HG03280 (cell line): ENCODE results near the gene PCDHGA1.
"Not testable (repeated sequence)": the region's sequence is repeated elsewhere in the genome, so short reads cannot be mapped to it uniquely, and the experiment has no call there.

Experiments used
- ATAC-seq: cut with Tn5 transposase; IDR thresholded peaks from one replicate; pipeline ENCODE4 v1.9.1; 2021; ENCODE audit warnings: mild to moderate bottlenecking, moderate library complexity; ENCODE audit not compliant: unreplicated experiment

PCDHGA1 gene

DNA sequence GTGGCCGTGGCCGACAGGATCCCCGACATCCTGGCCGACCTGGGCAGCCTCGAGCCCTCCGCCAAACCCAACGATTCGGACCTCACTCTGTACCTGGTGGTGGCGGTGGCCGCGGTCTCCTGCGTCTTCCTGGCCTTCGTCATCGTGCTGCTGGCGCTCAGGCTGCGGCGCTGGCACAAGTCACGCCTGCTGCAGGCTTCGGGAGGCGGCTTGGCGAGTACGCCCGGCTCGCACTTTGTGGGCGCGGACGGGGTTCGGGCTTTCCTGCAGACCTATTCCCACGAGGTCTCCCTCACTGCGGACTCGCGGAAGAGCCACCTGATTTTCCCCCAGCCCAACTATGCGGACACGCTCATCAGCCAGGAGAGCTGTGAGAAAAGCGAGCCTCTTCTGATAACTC lies 15.7 kb downstream of the PCDHGA1 start:
- ATAC-seq, result not testable (repeated sequence)

DNA sequence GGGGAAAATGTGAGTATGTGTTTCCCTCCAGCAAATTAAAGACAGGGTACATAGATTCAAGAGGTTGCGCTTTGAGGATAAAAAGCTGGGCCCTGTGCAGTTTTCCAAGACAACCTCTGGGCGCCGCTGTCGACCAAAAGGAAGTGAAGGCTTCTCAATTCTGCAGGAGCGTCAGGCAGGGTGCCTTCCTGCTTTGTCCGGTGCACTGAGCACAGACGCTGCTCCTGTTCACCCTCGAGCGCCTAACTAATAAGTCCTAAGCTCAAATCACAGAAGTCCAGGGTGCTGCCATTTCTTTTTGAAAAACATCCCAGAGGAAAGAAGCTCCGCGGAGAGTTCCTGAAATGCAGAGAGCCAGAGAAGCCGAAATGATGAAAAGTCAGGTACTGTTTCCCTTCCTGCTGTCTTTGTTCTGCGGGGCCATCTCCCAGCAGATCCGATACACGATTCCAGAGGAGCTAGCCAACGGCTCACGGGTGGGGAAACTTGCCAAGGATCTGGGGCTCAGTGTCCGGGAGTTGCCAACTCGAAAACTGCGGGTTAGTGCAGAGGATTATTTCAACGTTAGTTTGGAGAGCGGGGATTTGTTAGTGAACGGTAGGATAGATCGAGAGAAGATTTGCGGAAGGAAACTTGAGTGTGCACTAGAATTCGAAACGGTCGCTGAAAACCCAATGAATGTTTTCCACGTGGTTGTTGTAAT lies 19.8 kb downstream of the PCDHGA1 start, which contains the start of gene PCDHGB1:
Gene PCDHGB1, plus strand, starts transcription at position 183 of the 703 bp plus-strand sequence. Its CDS starts 162 bp downstream, at position 345.
- ATAC-seq, result peak; percentile 51

DNA sequence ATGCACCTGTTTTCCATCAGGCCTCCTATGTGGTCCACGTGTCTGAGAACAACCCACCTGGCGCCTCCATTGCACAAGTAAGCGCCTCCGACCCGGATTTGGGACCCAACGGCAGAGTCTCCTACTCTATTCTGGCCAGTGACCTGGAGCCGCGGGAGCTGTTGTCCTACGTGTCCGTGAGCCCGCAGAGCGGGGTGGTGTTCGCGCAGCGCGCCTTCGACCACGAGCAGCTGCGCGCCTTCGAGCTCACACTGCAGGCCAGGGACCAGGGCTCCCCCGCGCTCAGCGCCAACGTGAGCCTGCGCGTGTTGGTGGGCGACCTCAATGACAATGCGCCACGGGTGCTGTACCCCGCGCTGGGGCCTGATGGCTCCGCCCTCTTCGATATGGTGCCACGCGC lies 21.3 kb downstream of the PCDHGA1 start:
- ATAC-seq, result no peak

DNA sequence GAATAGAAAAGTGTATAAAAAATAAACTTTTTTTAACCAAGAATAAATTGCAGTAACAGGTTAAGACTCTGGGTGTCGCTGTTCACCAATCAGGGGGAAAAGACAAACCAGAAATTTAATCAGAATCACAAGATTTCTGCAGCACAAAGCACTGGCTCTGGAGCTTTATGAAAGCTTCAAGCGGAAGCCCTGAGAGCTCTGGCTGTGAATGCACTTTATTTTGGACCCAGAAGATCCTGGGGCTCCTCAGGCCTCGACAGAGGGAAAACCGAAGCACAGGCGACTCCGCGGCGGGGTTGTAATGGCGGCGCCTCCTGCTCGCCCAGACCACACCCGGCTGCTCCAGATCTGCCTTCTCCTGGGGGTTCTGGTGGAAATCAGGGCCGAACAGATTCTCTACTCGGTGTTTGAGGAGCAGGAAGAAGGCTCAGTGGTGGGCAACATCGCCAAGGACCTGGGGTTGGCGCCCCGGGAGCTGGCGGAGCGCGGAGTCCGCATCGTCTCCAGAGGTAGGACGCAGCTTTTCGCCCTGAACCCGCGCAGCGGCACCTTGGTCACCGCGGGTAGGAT lies 24.7 kb downstream of the PCDHGA1 start, which contains the start of gene PCDHGA4:
Gene PCDHGA4, plus strand, starts transcription at position 122 of the 570 bp plus-strand sequence. Its CDS starts 87 bp downstream, at position 209.
- no peak for ATAC-seq

DNA sequence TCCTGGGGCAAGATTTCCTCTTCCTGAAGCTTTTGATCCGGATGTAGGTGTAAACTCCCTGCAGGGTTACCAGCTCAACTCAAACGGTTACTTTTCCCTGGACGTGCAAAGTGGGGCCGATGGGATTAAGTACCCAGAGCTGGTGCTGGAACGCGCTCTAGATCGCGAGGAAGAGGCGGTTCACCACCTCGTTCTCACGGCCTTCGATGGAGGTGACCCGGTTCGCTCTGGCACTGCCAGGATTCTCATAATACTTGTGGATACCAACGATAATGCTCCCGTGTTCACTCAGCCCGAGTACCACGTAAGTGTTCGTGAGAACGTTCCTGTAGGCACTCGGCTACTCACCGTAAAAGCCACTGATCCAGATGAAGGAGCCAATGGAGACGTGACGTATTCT lies 25.3 kb downstream of the PCDHGA1 start:
- ATAC-seq, result no peak

DNA sequence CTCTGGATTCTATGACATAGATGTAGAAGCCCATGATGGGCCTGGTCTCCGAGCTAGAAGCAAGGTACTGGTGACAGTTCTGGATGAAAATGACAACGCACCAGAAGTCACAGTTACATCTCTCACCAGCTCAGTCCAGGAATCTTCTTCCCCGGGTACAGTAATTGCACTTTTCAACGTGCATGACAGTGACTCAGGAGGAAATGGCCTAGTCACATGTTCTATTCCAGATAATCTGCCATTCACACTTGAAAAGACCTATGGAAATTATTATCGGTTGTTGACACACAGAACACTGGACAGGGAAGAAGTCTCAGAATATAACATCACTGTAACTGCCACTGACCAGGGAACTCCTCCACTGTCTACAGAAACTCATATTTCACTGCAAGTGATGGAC lies 25.8 kb downstream of the PCDHGA1 start:
- ATAC-seq, result no peak

DNA sequence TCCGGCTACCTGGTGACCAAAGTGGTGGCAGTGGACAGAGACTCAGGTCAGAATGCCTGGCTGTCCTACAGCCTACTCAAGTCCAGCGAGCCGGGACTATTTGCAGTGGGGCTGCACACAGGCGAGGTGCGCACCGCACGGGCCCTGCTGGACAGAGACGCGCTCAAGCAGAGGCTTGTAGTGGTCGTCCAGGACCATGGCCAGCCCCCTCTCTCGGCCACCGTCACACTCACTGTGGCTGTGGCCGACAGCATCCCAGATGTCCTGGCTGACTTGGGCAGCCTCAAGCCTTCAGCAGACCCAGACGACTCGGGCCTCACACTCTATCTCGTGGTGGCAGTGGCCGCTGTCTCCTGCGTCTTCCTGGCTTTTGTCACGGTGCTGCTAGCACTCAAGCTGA lies 26.6 kb downstream of the PCDHGA1 start:
- no peak for ATAC-seq

DNA sequence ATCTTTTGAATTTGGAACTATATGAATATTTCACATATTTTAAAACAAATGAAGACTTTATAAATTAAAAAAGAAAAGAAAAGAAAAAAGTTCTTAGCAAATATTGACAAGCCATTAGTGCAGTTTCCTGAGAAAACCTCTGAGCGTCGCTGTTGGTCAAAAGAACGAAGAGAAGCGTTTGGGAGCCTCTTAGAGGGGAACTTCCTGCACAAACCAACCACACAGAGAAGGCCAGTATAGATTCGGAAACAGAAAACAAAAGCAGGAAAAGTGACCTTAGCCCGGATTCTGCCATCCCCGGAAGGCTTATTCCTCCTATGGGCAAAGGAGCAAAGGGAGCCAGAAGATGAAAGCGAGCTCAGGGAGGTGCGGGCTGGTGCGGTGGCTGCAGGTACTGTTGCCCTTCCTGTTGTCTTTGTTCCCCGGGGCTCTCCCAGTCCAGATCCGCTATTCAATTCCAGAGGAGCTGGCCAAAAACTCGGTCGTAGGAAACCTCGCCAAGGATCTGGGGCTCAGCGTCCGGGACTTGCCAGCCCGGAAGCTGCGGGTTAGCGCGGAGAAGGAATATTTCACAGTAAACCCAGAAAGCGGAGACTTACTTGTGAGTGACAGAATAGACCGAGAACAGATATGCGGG lies 29.6 kb downstream of the PCDHGA1 start, which contains the start of gene PCDHGB2:
Gene PCDHGB2, plus strand, starts transcription at position 205 of the 637 bp plus-strand sequence. Its CDS starts 142 bp downstream, at position 347.
- peak; percentile 69 for ATAC-seq

DNA sequence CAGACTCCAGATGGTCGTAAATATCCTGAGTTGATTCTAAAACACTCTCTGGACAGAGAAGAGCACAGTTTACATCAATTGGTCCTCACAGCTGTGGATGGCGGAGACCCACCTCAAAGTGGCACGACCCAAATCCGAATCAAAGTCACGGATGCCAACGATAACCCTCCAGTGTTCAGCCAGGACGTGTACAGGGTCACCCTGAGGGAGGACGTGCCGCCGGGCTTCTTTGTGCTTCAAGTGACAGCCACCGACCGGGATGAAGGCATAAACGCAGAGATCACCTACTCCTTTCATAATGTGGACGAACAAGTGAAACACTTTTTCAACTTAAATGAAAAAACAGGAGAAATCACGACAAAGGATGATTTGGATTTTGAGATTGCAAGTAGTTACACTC lies 30.4 kb downstream of the PCDHGA1 start:
- ATAC-seq, result no peak

DNA sequence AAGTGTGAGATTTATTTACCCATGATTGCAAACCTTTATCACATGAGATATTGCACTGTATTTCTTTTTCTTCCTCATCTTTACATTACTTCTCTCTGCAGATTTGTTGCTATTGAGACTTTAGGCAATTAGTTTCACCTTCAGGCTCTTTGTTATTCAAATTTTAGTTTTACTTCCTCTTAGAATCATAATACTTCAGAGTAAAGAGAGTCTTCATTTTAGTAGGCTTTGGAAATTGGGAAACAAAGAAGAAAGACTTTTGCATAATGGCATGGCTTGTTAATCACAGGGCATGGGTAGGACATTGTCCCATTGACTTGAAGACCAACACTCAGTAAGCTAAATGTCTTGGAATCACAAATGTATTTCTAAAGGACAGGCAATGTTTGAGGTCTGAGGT lies 32.4 kb downstream of the PCDHGA1 start:
- ATAC-seq, result no peak

DNA sequence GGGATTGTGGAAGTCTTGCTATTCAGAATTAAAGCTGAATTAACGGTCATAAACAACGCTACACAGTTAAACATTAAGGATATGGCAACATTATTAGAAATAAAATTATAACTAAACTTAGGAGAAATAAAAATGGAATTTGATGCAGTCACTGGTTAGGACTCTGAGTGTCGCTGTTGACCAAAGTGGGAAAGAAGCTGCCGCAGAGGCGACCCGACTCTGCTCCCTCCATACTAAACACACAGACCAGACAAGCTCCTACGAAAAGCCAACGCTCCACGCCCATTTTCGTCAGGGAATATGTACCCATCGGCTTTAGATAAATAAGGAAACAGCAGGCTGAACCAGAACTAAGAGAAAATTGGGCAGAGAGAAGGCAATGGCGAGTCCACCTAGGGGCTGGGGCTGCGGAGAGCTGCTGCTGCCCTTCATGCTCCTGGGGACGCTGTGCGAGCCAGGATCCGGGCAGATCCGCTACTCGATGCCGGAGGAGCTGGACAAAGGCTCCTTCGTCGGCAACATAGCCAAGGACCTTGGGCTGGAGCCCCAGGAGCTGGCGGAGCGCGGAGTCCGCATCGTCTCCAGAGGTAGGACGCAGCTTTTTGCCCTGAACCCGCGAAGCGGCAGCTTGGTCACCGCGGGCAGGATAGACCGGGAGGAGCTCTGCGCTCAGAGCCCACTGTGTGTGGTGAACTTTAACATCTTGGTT lies 33.8 kb downstream of the PCDHGA1 start, which contains the start of gene PCDHGA5:
Gene PCDHGA5, plus strand, starts transcription at position 211 of the 709 bp plus-strand sequence. Its CDS starts 169 bp downstream, at position 380.
- ATAC-seq, result no peak

DNA sequence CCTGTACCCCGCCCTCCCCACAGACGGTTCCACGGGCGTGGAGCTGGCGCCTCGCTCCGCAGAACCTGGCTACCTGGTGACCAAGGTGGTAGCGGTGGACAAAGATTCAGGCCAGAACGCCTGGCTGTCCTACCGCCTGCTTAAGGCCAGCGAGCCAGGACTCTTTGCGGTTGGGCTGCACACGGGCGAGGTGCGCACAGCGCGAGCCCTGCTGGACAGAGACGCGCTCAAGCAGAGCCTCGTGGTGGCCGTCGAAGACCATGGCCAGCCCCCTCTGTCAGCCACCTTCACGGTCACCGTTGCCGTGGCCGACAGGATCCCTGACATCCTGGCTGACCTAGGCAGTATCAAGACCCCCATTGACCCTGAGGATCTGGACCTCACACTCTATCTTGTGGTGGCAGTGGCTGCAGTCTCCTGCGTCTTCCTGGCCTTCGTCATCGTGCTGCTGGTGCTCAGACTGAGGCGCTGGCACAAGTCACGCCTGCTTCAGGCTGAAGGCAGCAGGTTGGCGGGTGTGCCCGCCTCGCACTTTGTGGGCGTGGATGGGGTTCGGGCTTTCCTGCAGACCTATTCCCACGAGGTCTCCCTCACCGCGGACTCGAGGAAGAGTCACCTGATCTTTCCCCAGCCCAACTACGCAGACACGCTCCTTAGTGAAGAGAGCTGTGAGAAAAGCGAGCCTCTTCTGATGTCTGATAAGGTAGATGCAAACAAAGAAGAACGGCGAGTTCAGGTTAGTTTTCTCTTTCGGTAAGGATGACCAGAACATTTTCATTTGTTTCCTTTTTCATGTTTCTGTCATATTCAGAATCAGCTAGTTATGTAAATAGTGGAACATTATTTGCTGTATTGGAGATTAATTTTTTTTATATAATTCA lies 35.9 kb downstream of the PCDHGA1 start:
- no peak for ATAC-seq

DNA sequence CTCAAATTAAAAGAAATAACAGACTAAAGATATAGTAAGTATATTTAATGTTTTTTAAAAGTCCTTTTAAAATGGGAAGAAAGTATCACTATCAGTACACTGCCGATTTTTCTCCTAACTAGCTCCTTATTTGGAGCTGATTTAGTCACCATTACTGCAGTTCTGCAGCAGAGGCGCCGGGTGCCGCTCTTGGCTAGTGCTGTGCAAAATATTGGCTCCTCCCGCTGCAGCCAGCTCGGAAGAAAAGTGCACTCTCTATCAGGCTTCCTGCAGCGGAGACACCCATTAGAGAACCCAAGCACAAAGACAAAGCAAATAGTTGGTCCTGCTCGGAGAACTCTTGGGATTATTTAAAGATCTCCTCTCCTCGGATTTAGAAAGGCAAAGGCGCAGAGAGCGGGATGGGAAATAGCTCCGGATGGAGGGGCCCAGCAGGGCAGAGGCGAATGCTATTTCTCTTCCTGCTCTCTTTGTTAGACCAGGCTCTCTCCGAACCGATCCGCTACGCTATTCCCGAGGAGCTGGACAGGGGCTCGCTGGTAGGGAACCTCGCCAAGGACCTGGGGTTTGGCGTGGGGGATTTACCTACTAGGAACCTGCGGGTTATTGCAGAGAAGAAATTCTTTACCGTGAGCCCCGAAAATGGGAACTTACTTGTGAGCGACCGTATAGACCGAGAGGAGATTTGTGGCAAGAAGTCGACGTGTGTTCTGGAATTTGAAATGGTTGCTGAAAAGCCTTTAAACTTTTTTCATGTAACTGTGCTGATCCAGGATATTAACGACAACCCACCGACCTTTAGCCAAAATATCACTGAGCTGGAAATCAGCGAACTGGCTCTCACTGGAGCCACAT lies 39.9 kb downstream of the PCDHGA1 start, which contains the start of gene PCDHGB3:
Gene PCDHGB3, plus strand, starts transcription at position 249 of the 855 bp plus-strand sequence. Its CDS starts 153 bp downstream, at position 402.
- no peak for ATAC-seq

DNA sequence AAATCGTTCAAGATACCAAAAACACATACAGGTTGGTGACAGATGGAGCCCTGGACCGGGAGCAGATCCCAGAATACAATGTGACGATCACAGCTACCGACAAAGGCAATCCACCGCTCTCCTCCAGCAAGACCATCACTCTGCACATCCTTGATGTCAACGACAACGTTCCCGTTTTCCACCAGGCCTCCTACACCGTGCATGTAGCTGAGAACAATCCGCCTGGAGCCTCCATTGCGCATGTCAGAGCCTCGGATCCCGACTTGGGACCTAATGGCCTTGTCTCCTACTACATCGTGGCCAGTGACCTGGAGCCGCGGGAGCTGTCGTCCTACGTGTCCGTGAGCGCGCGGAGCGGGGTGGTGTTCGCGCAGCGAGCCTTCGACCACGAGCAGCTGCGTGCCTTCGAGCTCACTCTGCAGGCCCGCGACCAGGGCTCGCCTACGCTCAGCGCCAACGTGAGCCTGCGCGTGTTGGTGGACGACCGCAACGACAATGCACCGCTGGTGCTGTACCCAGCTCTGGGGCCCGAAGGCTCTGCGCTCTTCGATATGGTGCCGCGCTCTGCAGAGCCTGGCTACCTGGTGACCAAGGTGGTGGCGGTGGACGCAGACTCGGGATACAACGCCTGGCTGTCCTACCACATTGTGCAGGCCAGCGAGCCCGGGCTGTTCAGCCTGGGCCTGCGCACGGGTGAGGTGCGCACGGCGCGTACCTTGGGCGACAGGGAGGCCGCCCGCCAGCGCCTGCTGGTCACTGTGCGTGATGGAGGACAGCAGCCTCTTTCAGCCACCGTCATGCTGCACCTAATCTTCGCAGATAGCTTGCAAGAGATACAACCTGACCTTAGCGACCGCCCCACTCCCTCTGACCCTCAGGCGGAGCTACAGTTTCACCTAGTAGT lies 41.5 kb downstream of the PCDHGA1 start:
- no peak for ATAC-seq

DNA sequence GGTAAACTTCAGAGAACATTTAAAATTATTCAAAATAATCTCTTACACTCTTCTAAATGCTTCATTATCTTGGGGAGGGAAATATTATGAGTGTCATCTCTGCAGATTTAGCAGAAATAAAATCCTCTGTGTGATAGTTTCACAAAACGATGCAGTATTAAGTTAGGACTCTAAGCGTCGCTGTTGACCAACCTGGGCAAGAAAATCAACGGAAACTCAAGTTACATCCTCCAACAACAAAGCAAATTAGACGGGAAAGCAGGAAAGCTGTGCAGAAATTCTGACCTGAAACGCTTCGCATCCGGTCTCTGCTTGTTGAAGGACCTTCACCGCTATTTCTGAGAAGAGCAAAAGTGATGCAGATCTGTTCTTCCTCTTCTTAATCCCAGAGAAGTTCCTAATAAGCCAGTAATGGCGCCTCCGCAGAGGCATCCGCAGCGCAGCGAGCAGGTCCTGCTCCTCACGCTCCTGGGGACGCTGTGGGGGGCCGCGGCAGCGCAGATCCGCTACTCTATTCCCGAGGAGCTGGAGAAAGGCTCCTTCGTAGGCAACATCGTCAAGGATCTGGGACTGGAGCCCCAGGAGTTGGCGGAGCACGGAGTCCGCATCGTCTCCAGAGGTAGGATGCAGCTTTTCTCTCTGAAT lies 43.5 kb downstream of the PCDHGA1 start, which contains the start of gene PCDHGA6:
Gene PCDHGA6, plus strand, starts transcription at position 219 of the 645 bp plus-strand sequence. Its CDS starts 193 bp downstream, at position 412.
- no peak for ATAC-seq

DNA sequence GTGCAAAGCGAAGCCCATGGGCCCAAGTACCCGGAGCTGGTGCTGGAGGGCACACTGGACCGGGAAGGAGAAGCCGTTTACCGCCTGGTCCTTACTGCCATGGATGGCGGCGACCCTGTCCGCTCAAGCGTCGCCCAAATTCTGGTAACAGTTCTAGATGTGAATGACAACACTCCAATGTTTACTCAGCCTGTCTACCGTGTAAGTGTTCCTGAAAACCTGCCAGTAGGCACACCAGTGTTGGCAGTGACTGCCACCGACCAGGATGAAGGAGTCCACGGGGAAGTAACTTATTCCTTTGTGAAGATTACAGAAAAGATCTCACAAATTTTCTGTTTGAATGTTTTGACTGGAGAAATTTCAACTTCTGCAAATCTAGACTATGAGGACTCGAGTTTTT lies 44.3 kb downstream of the PCDHGA1 start:
- ATAC-seq, result no peak

DNA sequence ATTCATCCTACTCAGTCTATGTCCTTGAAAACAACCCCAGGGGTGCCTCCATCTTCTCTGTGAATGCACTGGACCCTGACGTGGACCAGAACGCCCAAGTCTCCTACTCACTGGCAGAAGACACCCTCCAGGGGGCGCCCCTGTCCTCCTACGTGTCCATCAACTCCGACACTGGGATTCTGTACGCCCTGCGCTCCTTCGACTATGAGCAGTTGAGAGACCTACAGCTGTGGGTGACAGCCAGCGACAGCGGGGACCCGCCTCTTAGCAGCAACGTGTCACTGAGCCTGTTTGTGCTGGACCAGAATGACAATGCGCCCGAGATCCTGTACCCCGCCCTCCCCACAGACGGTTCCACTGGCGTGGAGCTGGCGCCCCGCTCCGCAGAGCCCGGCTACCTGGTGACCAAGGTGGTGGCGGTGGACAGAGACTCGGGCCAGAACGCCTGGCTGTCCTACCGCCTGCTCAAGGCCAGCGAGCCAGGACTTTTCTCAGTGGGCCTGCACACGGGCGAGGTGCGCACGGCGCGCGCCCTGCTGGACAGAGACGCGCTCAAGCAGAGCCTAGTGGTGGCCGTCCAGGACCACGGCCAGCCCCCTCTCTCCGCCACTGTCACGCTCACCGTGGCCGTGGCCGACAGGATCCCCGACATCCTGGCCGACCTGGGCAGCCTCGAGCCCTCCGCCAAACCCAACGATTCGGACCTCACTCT lies 45.3 kb downstream of the PCDHGA1 start:
- ATAC-seq, result not testable (repeated sequence)
